HG03575 (cell line): ENCODE data around the gene SLC7A10.

ENCODE experiments used
- ATAC-seq: cut with Tn5 transposase; IDR thresholded peaks from one replicate; pipeline ENCODE4 v1.9.1; 2021; ENCODE audit not compliant: unreplicated experiment, insufficient number of reproducible peaks, low FRiP score; ENCODE audit errors: extremely low read depth

SLC7A10 gene

DNA sequence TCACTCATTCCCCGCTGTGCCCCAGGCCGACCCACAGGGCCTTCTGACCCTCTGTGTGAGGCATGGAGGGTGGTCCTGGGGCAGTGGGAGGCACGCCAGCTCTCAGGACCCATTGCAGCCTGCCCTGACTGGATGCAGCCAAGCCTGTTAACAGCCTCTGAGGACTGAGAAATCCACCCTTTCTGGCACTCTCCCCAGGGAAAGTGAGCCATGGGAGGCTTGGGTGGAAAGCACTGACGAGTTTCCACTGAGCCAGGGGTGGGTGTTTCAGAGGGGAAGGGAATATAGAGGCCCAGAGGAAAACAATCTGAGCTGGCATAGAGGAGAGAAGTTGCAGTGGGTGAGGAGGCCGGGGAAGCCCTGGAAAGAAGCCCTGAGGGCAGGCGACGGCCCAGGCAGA, 30.6 kb upstream of the SLC7A10 start:
- ATAC-seq: no peak

DNA sequence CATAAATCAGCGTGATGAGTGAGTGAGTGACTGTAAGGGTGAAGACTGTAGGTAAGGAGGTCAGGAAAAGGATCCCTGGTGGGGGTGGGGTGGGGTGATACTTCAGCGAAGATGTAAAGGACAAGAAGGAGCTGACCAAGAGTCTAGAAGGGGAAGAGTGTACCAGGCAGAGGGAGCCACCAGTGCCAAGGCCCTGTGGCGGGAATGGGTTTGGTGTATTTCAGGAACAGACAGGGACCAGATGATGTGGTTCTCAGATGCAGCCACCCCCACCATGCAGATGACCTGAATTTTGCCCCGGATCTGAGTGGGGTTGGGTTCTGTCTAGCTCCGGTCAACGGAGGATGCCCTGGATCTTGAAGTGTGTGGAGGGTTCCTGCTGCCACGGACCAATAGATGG, 30.1 kb upstream of the SLC7A10 start:
- ATAC-seq: no peak

DNA sequence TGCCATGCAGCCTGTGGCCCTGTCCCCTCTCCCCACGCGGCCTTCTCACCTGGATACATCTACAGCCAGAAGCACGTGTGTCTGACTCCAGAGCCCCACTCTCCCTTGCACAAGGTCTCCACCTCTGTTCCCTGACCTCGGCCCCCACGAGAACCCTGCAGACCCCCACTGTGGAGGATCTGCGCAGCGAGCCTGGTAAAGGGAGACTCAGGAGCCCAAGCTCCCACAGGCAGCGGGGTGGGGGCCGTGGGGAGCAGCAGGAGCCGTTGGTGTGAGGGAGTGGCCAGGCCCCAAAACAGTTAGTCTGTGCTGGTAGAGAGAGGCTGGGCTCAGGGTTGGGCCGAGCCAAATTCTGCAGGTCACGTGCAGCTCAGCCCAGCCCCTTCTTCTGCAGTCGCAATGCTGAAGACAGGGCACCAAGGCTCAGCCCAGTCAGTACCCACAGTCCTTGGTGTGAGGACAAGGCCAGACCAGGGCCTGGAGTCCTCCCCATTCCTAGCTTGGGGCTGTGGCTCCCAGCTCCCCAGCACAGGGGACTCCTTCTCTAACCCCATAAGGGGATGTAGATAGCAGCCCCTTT, 28.7 kb upstream of the SLC7A10 start:
- no peak for ATAC-seq

DNA sequence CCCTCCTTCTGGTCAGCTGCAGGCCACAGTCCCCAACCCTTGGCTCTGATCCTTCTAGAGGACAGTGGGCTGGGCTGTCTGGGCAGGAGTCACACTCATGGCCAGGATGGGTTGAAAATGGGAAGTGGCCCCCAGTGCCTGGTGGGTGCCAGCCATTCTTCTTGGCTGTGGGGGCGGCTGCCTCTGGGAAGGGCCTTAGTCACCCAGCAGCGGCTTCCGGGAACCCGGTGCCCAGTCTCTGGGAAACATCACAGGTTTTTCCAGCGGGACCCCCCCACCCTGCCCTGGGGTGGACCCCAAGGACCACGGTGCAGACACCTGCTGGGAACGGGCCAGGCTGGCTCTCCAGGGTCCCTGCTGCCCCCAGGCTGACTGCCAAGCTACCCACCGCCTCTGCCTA, 27.3 kb upstream of the SLC7A10 start:
- no peak for ATAC-seq

DNA sequence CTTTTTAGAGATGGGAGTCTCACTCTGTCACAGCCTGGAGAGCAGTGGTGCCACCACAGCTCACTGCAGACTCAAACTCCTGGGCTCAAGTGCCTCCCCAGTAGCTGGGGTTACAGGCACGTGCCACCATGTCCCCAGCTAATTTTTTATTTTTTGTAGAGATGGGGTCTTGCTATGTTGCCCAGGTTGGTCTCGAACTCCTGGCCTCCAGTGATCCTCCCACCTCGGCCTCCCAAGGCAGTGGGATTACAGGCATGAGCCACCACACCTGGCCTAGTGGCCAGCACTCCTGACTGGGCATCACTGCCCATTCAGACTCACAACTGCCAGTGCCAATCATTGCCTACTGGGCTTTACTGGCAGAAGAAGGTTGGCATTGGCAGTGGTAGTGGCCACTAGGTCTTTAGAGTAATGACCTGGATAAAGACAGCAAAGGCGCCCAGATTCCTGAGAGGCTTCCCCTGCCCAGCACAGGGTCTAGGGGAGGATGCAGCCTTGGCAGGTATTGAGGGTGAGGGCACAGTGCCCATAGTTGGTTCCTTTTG, 26.8 kb upstream of the SLC7A10 start:
- no peak for ATAC-seq

DNA sequence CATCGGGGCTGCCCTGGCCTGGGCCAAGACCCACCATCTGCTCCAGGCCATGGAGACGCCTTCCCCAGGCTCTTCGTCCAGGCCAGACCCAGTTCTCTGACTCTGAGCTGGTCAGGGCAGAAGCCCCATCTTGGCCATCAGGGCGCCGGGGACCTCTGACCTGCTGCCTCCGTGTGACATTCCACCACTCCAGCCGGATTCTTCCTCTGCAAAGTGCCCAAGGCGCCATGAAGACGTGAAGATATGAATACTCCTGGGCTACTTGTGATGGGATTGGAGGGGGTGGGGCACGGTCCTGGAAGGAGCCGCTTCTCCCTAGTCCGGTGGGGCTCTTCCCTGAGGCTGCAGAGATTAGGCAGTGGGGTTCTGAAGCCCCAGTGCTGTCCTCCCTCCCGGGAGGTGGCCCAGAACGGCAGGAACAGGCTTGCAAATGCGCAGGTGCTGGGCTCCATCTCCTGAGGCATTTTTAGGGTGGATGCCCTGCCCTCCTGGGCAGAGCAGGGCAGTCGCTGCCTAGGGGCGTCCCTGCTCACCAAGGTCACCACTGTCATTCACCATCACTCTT, 26.0 kb upstream of the SLC7A10 start:
- ATAC-seq: no peak

DNA sequence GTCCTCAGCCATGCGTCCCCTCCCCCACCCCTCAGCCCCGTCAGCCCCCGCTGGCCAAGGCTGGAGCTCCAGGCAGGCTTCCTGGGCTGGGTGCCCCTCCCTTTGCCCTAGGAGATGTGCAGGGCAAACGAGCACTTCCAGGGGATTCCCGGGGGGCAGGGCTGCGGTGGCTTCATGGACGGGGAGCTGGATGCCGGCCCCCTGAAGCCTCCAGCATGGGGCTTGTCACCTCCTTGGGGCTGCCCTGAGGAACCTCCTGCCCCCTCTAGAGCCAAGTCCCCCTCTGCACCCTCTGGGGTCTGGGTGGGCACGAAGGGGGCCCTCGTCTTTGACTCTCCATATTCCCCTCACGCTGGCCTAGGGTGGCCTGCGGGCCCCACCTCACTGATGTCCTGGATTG, 25.4 kb upstream of the SLC7A10 start:
- no peak for ATAC-seq

DNA sequence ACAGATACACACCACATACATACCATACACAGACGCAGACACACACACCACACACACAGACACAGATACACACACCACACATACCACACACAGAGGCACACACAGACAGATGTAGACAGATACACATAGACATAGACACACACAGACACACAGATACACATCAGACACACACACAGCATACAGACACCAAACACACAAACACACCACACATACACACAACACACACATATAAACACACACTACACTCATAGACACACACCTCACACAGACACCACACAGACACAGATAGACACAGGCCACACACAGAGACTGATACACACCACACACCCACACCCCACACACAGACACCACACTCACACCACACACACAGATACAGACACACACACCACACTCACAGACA, 24.9 kb upstream of the SLC7A10 start:
- no peak for ATAC-seq

DNA sequence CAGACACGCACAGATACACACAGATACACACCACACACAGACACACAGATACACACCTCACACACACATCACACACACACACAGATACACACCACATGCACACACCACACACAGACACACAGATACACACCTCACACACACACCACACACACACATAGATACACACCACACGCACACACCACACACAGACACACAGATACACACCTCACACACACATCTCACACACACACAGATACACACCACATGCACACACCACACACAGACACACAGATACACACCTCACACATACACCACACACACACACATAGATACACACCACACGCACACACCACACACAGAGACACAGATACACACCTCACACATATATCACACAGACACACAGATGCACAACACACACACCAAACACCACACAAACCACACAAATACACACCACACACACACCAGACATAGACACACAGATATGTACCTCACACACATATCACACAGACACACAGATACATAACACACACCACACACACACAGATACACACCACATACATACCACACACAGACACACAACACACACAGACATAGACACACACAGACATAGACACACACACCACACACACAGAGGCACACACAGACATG, 24.2 kb upstream of the SLC7A10 start:
- ATAC-seq: no peak

DNA sequence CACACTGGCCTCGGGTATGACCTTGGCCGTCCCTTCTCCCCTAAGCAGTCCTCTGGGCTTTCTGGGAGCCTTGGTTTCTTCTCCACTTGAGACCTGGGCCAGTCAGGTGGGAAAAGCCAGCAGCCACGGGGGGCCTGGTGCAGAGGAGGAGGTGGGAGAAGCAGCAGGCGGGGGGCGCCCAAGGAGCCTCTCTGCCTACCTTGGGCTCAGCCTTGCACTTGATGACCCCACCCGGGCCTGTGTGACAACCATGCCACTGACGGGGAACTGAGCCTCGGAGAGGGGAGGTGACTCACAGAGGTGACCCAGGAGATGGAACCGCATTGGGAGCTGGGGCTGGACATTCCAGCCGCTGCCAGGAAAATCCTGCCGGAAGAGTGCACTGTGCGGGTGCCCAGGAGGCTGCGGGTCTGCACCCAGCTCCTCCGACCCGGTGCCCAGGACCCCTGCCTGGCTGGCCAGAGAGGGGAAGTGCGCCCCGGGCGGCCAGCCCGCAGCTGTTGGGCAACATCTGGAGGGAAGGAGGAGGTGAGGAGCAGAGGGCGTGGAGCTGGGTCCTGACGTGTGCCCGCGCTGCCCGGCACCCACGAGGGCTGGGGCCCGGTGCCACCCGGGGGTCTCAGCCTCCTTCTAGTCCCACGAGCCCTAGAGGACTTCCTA, 23.4 kb upstream of the SLC7A10 start:
- ATAC-seq: no peak

DNA sequence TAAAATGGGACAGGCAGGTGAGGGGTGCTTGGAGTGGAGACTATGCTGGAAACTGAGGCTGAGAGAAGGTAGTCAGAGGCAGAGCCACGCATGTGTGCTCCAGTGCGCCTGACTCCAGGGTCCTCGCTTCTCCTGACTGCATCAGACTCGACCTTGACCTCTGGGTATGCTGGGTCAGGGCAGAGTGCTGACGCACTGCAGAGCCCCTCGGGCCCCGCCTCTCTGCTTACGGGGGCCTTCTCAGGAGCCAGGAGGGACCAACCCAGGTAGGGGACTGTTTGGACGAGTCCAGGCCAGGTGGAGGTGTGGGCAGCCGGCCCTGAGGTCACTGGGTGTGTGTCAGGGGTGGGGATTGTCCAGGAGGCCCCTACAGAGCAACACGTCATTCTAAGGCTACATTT, 22.9 kb upstream of the SLC7A10 start:
- no peak for ATAC-seq

DNA sequence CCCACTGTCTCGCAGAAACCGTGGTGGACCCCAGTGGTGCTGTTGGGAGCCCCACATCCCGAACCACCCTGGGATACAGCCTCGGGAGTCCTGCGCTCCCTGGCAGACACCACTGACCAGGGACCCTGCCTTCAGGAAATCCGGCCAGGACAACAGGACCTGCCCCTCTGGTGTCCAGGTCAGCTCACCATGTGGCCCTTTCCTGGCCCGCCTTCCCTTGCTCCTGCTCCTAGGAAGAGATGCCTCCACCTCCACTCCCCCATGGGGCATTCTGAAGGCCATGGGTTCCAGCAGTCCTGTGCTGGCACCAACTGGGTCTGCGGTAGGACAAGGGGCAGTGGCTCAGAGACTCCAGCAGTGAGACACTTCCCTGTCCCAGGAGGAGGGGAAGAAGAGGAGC, 22.5 kb upstream of the SLC7A10 start:
- ATAC-seq: no peak

DNA sequence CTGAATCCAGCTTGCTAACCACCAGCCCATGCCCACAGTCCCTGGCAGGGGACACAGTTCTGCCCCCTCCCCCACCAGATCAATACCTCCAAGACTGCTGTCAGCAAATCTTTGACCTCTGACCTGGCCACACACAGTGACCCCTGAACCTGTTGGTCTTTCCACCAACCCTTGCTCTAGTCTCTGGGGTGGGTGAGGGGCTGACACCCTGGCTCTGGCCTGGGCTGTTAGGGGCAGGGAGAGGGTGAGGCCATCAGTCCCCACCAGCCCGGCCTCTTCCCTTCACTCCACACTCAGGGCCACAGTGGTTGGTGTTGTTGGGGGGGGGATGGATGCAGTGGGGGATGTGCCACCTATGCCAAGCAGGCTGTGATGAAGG, 21.8 kb upstream of the SLC7A10 start:
- no peak for ATAC-seq

DNA sequence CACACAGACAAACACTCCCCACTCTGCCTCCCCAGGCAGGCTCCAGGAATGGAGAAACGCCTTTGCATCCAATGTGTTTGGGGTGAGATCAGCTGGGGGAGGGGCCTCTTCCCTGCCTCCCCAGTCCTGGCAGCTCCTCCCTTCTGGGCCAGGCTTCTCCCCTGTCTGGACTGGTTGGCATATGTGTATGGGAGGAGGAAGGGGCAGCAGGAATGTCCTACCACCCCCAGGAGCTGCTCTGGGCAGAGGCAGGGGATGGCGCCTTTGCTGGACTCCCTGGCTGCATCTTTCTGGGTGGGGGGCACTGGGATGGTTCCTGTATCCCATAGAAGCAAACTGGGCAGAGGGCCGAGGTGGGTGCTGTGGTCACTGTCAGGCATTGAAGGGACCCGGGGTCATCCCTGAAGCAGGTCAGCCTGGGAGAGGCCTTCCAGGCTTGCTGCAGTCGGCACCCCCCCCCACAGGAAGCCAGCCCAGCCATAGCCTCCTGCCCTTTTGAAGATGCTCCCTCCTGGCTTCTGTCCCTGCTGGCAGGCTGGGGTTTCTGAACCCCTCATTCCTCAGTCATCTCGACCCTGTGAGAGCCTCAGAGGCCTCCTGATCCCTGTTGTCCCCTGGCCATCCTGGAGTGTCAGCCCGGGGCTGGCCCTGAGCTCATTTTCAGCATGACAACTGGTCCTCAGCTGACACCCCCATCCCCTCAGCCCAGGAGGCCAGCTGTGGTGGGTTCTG, 21.2 kb upstream of the SLC7A10 start:
- no peak for ATAC-seq

DNA sequence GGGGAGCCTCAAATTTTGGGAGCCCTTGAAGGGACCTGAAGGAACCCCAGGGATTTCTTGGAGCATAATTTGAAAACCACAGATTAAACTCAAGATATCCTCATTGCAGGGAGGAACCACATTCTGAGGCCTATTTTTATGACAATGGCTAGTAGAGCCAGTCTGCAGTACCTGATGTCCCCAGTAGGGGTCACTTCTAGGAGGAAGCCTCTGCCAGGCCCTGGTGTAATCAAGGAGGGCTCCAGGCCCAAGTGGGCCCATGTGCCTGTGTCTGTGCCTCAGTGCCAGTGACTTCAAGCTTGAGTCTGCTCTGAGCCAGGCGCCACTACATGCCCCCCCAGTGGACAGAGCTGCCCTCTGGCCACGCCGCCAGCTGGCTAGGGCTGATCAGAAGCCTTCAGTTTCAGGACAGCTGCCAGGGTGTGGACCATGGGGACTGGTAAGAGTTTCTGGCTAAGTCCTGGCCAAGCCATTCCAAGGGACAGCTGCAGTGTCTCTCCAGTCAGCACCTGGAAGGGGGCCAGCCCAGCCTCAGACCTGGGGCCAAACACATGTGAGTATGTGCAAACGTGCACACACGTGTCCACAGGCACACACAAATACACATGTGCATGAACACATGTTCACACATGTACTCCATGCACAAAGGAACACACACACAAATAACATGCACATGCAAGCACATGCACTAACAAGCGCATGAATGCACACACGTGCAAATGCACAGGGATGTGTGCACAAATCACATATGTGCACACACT, 20.5 kb upstream of the SLC7A10 start:
- ATAC-seq: no peak

DNA sequence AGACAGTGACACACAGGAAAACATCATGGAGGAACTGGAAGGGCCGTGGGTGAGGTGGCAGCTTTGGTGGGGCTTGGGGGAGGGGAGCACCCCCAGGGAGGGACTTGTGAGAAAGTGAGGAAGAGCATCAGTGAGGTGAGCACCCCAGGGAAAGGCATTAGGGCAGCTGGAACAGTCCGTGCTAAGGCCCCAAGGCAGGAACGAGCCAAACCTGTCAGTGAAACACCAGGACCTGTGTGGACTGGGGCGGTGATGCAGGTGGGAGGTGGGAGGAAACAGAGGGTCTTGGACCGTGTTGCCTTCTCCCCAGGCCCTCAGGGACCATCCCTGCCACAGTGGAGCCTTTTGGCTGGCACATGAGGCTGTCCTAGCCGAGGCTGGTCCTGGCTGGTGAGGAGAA, 17.3 kb upstream of the SLC7A10 start:
- ATAC-seq: no peak

DNA sequence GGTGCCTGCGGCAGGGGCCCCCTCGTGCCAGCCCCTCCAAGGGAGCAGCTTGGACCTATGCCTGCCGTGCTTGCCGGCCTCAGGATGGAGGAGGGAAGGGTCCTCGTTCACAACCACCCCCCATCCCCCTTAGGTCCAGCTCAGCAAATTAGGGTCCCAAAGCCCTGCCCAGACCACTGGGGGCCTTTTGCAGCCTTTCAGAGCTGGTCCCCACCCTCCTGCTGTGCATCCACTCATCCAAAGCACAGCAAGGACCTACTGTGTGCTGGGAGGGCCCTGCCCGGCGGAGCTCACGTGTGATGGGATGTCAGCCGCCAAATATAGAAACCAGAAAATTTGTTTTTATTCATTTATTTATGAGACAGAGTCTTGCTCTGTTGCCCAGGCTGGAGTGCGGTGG, 16.5 kb upstream of the SLC7A10 start:
- no peak for ATAC-seq

DNA sequence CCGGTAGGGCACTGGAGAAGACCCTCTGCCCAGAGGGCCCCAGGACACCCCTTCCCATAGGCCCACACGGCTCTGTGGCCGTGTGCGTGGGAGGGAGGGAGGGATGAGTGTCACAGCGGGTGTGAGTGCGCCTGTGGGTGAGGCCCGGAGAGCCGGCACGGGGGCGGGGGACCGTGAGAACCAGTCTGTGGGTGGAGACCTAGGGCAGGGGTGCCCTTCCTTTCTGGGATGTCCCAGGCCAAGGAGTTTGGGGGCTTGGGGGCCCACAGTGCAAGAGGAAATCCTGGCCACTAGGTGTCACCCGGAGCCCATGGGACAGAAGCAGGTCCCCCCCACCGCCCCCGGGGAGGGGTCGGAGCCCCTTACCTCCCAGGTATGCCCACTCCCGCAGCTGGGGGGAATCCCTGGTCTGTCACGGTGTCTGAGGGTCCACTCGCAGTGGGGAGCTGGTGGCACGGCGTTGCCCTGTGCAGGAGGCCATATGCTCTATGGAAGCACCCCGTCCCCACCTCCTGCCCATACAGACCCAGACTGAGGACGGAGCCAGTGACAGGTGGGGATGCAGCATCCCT, 16.0 kb upstream of the SLC7A10 start:
- ATAC-seq: no peak

DNA sequence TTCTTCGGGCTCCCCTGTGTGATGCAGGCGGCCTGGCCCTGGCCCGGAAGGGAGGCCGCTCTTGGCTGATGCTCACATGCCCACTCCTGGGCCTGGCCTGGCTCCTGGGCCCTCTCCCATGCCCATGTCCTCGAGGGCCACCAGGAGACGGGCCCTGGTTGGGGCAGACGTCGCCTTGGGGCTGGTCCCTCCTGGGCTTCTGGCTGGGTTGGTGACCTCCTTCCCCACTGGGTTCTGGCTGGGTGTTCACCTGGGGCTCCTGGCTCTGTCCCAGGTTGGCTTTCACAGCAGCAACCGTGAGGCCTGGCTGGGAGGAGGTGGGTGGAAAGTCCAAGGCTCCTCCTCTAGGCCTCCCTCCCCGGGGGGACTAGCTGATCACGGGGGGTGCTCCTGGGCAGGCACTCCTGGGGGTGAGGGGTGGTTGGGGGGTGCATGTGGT, 15.5 kb upstream of the SLC7A10 start:
- no peak for ATAC-seq
